Stomach (tissue), 4 donors: ENCODE measurements around the gene EML3.

Experiments
- POLR2A ChIP-seq, 4 donors: fragments of 450-650 bp; IDR thresholded peaks; one replicate each; pipeline ENCODE4 v1.6.1; 2016; ENCODE audit warnings: antibody characterized with exemption in 4 of 4, control low read depth in 2 of 4, mild to moderate bottlenecking in 1 of 4, moderate library complexity in 1 of 4
- POLR2AphosphoS5 ChIP-seq, 3 donors: sonication (generic); formaldehyde crosslinking; IDR thresholded peaks; one replicate each; pipeline ENCODE4 v1.6.1; 2016; ENCODE audit warnings: antibody characterized with exemption in 3 of 3
- TF ChIP-seq, protein P1 (sequence below), 7 experiments: fragments of 450-650 bp in 4 of 7; fragments of 200-600 bp in 3 of 7; sonication (generic) in 3 of 7; IDR thresholded peaks; one replicate each; pipeline ENCODE4 v1.5.1; 2016 to 2019; ENCODE audit warnings: antibody characterized with exemption in 7 of 7, control low read depth in 2 of 7, mild to moderate bottlenecking in 1 of 7

DNA sequence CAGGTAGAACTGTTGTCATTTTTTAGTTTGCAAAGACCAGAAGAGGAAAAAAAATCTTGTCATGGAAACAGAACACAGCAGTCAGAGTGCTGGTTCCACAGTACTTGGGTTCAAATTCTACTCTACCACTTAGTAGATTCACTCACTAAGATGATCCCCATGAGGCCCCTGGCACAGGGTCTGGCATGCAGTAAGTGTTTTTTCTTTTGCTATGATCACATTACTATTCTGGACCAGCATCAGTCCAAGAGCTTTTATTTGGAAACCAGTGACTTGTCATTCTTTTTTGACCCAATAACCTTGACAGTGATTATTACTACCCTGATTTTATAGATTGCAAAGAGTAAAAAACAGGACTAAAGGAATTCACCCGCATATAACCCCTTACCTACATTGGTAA lies 43.0 kb downstream of the EML3 start:
- TF ChIP-seq, protein P1, sequence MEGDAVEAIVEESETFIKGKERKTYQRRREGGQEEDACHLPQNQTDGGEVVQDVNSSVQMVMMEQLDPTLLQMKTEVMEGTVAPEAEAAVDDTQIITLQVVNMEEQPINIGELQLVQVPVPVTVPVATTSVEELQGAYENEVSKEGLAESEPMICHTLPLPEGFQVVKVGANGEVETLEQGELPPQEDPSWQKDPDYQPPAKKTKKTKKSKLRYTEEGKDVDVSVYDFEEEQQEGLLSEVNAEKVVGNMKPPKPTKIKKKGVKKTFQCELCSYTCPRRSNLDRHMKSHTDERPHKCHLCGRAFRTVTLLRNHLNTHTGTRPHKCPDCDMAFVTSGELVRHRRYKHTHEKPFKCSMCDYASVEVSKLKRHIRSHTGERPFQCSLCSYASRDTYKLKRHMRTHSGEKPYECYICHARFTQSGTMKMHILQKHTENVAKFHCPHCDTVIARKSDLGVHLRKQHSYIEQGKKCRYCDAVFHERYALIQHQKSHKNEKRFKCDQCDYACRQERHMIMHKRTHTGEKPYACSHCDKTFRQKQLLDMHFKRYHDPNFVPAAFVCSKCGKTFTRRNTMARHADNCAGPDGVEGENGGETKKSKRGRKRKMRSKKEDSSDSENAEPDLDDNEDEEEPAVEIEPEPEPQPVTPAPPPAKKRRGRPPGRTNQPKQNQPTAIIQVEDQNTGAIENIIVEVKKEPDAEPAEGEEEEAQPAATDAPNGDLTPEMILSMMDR (IDR thresholded peaks at IDR 0.05): no peak
- TF ChIP-seq POLR2A (IDR thresholded peaks at IDR 0.05) (no peak), POLR2AphosphoS5 (IDR thresholded peaks at IDR 0.05) (no peak)
